GM12864 (cell line): Measurements from ENCODE around the gene LAMTOR5.
"Not testable (repeated sequence)": the region's sequence is repeated elsewhere in the genome, so short reads cannot be mapped to it uniquely, and the experiment has no call there.

ENCODE experiments used
- DNase-seq: peaks from one replicate; pipeline ENCODE4 v3.0.0-alpha.2; 2011; ENCODE audit warnings: low read depth
- H3K4me3 ChIP-seq: 2 replicates; pipeline ENCODE4 v1.5.1; 2011; ENCODE audit warnings: mild to moderate bottlenecking, low read depth, low read length, control low read depth
- CTCF ChIP-seq: IDR thresholded peaks from 2 replicates; pipeline ENCODE4 v1.5.1; 2011; ENCODE audit warnings: low read depth, mild to moderate bottlenecking, moderate library complexity, low read length, control low read depth, inconsistent platforms; ENCODE audit errors: missing control alignments

The LAMTOR5 gene

GRCh38 chr1:110412576-110412975, 5.1 kb upstream of the LAMTOR5 start:
- peak; percentile 87 for TF ChIP-seq CTCF
- H3K4me3 ChIP-seq: no peak overlapping the region
- DNase-seq: peak; percentile 30

GRCh38 chr1:110411173-110411735, 3.8 kb upstream of the LAMTOR5 start:
- no peak for TF ChIP-seq CTCF
- no peak for DNase-seq
- H3K4me3 ChIP-seq: no peak overlapping the region

GRCh38 chr1:110409316-110409715, 1.8 kb upstream of the LAMTOR5 start:
- no peak for TF ChIP-seq CTCF
- DNase-seq: no peak
- H3K4me3 ChIP-seq: no peak overlapping the region

- peak overlapping the region; percentile 71; the same call in 1 of the 2 replicates for H3K4me3 ChIP-seq
- DNase-seq: no peak
- TF ChIP-seq CTCF: no peak
Measured at GRCh38 chr1:110408488-110408887, 994 bp upstream of the LAMTOR5 start.

- peak overlapping the region; percentile 71 for H3K4me3 ChIP-seq
- DNase-seq: not testable (repeated sequence)
Measured at GRCh38 chr1:110406407-110406806, 1.1 kb downstream of the LAMTOR5 start.

GRCh38 chr1:110404401-110404800, 3.1 kb downstream of the LAMTOR5 start:
- DNase-seq: no peak
- TF ChIP-seq CTCF: no peak
- no peak overlapping the region for H3K4me3 ChIP-seq

- no peak for TF ChIP-seq CTCF
- no peak overlapping the region for H3K4me3 ChIP-seq
- DNase-seq: no peak
Measured at GRCh38 chr1:110403805-110404204, 3.7 kb downstream of the LAMTOR5 start.

GRCh38 chr1:110396259-110396958, 11.1 kb downstream of the LAMTOR5 start:
- not testable (repeated sequence) for H3K4me3 ChIP-seq

More at GRCh38 chr1:110396259-110396958, 11.1 kb downstream of the LAMTOR5 start:
- DNase-seq: not testable (repeated sequence)
